HG03378 (cell line): ENCODE data around the gene PARM1.

Source experiments
- ATAC-seq: cut with Tn5 transposase; IDR thresholded peaks from one replicate; pipeline ENCODE4 v1.9.1; 2021; ENCODE audit warnings: mild to moderate bottlenecking, moderate library complexity; ENCODE audit not compliant: unreplicated experiment

Gene PARM1

DNA sequence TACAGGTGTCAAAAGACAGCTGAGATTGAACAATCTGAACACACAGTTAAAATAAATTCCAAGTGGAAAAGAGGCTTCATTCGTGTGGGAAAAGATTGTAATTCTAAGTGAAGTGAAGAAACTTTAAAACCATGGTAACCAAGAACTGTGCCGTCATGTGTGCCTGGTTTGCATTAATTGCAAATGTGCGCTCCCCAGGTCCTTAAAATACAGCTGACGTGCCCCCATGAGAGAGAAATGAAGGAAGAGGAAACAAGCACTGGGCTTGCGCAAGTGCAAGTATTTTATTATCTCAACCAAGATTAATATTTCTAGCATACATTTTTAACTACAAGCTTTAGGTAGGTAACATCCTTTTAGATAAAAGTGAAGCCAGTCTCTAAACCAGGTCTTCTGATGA lies 92.5 kb downstream of the PARM1 start:
- ATAC-seq, result no peak

DNA sequence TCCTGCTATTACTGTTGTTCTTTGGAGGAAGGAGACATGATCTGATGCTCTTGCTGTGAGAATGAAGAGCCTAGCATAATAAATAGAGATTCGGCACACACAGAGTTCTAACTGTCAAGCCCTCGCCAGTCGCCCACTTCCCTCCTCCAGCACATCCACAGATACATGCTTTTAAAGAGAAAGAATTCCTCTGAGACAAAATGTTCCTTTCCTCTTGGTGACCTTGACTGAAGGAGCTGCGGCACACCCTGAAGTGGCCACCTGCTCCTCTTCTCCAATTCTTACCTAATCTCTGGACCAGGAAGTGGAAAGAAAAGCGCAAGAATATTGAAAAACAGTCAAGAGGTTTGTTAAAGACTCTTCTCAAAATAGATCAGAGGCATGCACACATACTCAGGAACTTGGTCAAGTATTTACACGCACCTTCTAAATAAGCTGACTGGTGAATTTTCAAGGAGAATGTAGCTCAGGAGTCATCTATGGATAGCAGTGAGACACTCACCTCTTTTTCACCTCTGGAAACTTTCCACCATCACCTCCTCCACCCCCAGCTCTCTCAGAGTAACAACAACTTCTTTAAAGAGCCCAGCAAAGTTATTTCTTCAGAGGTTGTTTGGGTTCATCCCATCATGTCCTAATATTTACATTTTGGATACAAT lies 95.4 kb downstream of the PARM1 start:
- no peak for ATAC-seq

DNA sequence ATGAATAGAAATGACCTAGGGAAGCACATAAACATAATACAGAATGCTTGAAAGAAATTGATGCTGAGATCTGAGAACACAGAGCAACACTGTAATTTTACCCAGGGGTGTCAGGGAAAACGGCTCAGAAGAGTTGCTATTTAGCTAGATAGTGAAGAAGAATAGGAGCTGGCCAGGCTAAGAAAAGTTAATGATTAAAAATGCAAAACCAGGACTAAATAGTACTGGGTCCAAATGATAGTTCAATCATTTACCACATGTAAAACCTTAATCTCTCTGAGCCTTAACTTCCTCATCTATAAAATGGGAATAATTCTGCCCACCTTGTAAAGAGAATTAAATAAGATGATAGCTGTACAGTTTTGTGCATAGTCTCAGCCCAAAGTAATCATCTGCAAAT lies 97.1 kb downstream of the PARM1 start:
- no peak for ATAC-seq

DNA sequence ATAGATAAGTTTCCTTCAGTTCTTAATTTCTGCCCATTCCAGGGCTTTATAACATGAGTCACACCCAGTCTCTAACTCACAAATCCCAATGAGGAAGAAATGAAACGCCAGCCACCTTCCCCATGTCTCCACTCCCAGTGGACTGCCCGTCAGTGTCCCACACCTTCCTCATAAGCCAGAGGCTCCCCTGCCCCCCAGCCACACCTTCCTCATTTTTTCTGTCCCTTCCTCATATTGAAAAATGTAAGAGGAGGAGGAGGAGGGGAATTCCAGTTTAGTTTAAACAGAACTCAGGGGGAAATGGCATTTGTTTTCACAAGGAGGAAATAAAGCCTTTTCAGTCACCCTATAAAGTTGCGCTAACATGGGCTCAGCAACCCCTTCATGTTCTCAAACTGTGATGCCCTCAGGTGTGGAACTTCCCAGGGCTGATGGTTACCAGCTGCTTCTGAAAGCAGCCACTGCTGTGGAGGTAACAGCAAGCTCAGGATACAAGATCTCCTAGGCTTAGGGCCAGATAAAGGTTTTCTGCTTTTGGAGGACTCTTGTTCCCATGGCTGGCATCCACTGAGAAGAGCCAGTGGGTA lies 97.8 kb downstream of the PARM1 start:
- no peak for ATAC-seq

DNA sequence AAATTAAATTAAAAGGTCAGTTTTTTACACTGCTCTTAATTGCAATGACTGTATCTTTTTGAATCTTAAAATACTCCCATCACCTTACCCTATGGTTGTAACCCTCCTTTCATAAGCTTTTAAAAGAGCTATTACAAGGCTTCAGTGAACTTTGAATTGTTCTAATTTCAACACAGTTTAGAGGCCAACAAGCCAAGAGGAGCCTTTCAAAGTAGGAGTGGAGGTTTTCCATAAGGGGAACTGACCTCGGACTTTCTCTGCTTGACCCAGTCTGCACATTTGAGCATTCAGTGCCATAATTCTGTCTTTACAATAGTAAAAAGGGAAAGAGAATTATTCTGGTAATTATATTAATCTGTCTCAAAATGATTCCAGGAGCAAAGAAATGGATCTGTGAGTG lies 98.9 kb downstream of the PARM1 start:
- ATAC-seq, result no peak

DNA sequence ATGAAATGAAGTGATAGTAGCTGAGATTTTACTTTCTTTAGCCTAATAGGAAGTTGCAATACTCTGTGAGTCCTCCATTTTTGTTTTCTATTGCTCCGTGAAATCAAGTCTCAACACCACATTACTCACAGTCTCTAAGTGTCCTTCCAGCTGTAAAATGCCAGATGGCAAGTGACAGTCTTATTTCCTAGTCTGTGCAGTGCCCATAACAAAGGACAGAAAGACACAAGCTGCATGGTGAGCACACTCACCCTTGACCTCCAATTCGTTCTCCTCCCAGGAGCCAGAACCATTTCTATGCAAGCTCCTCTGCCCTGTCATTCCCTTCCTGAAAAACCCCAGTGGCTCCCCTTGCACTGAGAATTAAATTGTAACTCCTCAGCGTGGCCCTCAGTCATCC lies 101.6 kb downstream of the PARM1 start:
- no peak for ATAC-seq

DNA sequence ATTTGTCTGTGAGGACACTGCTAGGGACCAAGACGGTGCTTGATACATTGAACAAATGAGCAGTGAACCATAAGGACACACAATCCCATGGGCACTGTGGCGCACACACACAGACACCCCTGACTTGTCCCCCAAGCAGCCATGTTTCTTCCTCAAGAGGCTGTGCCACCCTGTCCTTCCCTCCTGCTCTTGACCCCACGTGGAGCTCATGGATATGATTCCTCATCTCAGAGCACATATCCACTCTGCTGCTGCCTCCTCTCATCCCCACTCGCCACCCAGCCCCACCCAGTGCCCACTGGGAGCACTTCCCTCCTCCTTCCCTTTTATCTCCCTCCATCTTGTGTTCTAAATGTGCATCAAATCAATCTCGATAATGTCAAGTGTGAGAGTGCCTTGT lies 102.4 kb downstream of the PARM1 start:
- no peak for ATAC-seq

DNA sequence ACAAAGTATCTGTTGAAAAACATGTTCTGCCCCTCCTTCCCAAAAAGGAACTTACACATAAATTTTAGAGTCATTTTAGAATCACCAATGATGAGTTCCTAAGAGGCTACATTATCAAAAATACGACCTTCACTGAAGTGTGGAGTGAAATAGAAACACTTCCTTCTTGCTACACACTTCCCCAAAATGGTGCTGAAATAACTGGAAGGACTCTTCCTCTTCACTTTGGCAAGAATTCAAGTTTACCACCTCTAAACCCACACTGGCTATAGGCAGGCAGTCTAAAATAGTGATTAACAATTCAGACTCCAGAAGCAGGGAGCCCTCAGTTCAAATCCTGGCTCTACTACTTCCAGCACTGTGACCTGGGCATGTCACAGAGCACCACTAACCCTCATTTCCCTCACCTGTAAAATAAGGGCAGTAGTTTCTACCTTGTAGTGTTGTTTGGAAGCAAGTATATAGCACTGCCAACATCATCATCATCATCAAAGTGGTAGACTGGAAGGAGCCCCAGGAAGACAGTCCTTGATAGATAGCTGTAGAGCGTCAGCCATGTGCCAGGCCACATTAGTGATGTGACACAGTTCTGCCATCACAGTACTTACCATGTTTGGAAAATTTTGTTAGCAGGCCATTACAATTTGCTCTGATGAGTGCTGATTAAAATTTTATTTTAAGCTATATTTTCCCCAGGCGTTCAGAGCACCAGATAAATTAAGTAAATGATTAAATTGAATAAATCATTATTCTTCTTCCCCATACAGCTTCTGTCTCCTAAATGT lies 103.3 kb downstream of the PARM1 start:
- ATAC-seq, result no peak

DNA sequence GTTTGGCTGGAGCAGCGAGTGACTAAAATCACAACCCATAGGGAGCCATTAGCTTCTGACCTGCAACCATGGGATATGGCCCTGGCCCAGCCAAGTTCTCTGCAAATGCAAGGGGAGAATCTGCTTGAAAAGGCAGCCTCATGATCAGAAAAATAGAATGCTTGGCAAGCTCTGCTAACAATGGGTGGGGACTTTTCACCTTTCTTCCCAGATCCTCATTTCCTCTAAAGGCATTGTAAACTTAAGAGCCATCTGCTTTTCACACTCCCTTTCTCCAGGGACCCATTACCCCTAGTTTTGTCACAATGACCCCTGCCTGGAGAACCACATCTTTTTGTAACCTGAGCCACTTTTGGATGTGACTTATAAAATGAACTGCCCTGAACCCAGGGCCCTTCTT lies 104.3 kb downstream of the PARM1 start:
- peak; percentile 39 for ATAC-seq

DNA sequence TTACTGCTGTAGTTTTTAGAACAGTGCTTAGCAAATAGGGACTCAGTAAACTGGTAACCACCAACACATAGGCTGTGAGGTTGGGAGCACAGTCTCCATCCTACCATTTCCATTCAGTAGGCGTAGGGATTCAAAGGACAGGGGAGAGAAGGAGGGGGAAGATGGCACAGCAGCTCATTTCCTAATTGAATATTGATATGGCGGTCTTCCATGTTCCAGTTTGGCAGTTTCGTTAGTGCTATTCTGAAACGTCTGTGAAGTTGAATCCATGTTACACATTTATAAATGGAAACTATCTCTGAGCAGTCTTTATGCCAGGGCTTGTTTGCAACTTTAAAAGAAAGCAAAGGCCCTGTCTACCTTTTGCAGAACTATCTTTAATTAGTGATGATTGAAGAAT lies 105.5 kb downstream of the PARM1 start:
- no peak for ATAC-seq

DNA sequence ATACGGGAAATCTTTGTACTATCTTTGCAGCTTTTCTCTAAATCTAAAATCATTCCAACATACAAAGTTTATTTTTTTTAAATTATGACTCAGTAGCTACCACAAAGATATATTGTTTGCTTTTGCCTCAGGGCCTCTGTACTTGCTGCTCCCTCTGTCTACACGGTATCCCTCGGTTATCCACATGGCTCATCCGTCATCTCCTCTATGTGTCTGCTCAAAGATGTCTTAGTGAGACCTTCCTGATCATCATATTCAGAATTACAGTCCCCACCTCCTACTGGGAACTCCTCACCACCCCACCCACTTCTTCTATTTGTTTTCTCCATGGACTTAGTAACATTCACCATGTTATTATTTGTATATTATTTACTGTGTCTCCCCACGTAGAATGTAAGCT lies 107.8 kb downstream of the PARM1 start:
- ATAC-seq, result no peak

DNA sequence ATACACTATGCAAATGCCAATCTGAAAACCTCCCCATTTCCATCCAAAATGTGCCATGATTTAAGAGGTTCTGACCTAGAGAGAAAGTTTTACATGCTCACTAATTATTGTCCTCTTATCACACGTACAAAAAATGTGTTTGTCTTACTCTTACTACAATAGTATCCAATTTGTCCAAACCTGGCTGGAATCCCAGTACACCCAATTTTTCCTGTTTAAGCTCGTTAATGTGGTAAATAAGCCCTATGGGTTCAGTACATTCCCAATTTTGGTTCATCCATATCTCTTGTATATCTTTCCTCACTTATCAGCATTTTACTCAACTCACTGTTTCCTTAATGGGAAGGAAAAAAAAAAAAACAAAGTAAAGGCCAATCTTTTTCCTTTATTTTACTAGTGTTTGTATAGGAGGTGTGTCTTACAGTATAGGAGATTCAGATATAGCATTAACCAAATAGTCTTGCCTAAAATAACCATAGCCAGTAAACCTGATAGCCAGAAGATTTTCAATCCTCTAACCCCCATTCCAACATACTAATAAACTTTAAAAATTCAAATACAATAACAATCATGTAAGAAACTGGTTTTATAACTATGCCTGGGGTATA lies 109.8 kb downstream of the PARM1 start:
- no peak for ATAC-seq

DNA sequence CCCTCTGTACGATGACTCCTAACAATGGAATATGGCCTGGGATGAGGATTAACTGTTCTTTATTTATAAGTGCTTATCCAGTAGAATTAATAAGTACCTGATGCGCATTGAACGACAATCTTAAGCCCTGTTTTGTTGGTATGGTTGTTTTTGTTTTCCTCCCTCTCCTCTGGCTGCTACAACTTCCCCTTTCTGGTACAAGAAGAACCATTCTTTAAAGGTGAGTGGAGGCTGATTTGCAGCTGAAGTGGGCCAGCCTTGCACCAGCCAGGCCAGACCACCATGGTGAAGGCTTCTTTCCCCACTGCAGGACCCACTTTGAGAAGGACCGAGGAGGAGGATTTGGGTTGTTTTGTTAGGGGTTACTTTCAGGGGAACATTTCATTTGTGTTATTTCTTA lies 113.3 kb downstream of the PARM1 start:
- ATAC-seq, result no peak

DNA sequence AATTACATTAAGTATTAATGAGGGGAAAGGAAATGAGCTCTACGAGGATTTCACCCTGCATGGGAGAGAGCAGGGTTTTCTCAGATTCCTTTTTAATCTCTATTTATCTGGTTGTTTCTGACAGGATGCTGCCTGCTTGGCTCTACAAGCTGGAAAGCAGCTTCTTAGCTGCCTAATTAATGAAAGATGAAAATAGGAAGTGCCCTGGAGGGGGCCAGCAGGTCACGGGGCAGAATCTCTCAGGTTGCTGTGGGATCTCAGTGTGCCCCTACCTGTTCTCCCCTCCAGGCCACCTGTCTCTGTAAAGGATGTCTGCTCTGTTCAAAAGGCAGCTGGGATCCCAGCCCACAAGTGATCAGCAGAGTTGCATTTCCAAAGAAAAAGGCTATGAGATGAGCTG lies 113.7 kb downstream of the PARM1 start:
- ATAC-seq, result no peak

DNA sequence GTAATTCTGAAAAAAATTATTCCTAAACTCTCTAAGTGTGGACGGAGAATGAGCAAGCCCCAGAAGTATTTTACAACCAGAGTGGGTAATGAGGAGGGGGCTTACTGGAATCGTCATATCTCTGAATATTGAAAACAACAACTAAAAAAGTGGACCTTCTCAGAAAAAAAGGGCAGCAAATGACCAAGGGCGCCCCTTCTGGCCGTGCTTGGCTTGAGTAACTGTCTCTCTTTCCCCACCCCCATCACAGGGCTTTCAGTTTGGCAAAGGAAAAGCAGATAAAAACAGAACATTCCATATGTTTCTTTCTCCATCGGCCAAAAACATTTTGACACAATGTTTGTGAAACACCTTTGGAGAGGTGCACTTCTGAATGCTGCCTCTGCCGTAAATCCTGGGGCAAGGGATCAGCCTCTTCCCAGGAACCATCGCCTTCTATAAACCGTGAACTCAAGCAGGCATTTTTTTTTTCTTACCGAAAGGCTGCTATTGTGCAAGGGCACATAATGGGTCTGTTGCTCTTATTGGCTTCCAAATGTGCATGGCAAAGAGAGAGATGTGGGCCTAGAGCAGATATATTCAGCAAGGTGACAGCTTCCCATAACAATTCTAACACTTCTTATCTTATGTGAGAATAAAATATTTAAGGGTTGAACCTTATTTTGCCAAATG lies 115.4 kb downstream of the PARM1 start:
- ATAC-seq, result no peak

DNA sequence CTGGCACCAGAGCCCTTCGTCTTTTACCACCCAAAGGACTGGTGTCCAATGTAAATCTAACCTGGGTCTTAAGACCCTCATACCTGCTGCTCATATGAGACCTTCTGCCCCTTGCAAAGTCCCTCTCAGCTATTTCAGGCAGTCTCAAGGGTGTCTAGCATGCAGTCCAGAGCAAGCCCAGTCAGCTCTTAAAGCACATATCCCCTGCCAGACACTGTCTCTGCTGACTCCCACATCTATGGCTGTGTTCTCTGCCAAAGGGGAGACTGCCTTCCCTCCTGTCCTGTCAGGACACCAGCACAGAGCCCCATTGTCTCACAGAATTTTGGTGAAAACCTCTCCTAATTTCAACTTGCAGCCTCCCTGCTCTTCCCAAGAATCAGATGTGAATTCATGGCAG lies 118.5 kb downstream of the PARM1 start:
- no peak for ATAC-seq

DNA sequence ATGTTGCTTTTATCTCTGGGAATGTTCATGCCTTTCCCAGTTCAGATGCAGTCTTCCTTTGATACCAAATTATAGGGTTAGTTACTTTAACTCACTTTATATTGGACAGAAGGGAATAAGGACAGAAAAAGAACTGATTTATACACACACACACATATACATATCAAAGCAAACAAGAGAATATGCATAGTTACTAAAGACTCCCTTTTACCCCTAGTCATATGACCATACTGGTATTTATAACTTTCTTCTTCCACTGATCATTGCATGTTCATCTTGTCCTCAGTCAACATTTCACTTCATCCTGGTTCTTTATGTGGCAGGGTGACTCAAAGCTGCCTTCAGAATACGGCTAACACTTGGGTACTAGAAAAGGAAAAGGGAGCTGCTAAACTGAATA lies 120.4 kb downstream of the PARM1 start:
- no peak for ATAC-seq

DNA sequence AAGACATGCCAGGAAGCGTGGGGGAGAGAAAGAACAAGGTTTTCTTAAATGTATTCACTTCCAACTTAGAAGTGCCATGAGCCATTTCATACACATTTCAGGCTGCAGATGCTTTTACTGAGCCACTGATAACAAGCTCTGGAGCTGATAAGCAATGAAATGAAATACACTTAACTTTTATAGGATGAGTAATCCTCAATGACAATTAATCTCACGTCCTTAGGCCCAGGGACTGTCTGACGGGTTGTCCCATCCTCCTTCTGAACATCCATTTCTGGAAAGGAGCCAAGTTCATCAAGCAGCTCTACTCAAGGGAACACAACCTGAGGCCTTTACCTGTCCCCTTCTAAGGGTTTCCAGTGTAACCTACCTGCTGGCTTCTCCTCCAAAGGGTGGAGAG lies 121.2 kb downstream of the PARM1 start:
- no peak for ATAC-seq

DNA sequence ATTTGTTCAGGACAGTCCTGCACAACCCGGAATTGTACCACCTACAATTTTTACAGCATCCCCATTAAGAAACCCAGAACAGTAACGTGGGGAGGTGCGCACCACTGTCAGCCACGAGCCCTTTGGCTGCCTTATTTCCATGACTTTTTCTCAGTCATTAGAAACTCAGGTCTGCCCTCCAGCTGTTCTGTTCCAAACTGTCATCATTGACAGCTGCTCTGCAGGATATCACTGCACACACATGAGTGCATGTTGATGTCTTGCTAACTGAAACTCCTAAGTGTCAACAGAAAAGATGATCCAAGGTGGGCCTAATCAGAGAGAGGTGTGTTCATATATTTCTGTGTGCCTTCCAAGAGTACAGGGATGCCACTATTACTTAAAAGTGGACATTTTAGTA lies 123.4 kb downstream of the PARM1 start:
- ATAC-seq, result no peak

DNA sequence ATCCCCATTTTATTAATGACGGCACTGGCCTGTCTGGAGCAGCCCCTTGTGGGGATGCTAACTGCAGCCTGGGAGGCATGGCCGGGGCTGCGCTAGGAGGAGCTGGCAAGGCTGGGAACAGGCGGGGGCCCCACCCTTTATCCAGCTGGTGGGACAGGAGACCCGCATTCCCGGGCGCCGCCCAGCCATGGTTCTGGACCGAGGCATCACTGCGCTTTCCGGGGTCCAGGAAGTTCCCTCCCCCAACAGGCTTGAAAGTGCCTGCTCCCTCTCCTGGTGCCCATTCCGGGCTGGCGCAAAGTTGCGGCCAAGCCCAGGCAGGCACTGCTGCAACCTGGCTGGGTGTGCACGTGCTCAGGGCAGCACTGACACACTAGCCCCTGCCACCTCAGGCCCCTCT lies 124.5 kb downstream of the PARM1 start:
- no peak for ATAC-seq

DNA sequence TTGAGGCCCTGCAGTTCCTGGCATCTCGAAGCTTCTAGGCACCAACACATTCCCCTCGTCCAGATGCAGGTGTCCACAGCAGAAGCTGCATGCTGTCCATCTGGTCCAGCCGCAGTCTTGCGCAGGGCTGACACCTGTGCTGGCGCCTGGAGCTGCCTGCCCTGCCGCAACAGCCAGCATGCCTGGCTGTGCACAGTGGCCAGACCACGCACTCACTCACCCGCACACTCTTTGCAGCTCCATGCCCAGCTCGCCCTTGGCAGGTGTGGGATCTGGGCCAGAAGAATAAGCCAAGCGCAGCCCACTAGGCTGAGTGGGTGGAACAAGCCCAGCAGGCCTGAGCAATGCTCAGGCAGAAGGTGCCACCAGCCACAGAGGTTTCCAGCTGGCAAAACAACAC lies 125.6 kb downstream of the PARM1 start:
- ATAC-seq, result no peak
